ENCODE data around the gene PANK2. TPM values are rescaled to one million over a fixed set of nuclear protein-coding genes. Genes with fewer than 3 reads are reported as not detected.

PANK2 gene
- total RNA-seq, 1 experiment from 2014 or later = 77.4 TPM

Small RNAs within 50 kb of the gene (microRNA-seq; reads per million reads assigned to microRNA genes)
- gene MIR103A2 (not detected), gene MIR103B2 (not detected)

Other genes with a start within 250 kb of the PANK2 start
- gene GFRA4, start 226.0 kb upstream of the PANK2 start, total RNA-seq (2021) = not detected in 2 replicates
- gene ADAM33, start 207.4 kb upstream of the PANK2 start, total RNA-seq (2021) = not detected in 2 replicates
- gene SIGLEC1, start 176.8 kb upstream of the PANK2 start, total RNA-seq (2021) = not detected in 2 replicates
- gene HSPA12B, start 156.7 kb upstream of the PANK2 start, total RNA-seq (2021) = not detected in 2 replicates
- 75.7 and 80.3 TPM in 2 replicates for gene ADISSP, start 121.6 kb upstream of the PANK2 start, total RNA-seq (2021)
- 0.26 and 0.49 TPM in 2 replicates for gene SPEF1, start 107.9 kb upstream of the PANK2 start, total RNA-seq (2021)
- 101 and 108 TPM in 2 replicates for gene CENPB, start 102.6 kb upstream of the PANK2 start, total RNA-seq (2021)
- 113 and 119 TPM in 2 replicates for gene CDC25B, start 93.1 kb upstream of the PANK2 start, total RNA-seq (2021)
- gene AP5S1, start 68.8 kb upstream of the PANK2 start, total RNA-seq (2021) = 15.0 and 17.5 TPM in 2 replicates
- 28.2 and 32.4 TPM in 2 replicates for gene MAVS, start 42.6 kb upstream of the PANK2 start, total RNA-seq (2021)
- 19.3 and 21.5 TPM in 2 replicates for gene RNF24, start 126.2 kb downstream of the PANK2 start, total RNA-seq (2021)

Data from A673 (cell line).